ENCODE data around the gene KLF11. TPM values are rescaled to one million over a fixed set of nuclear protein-coding genes. Genes with fewer than 3 reads are reported as not detected.
"Not testable (repeated sequence)": the region's sequence is repeated elsewhere in the genome, so short reads cannot be mapped to it uniquely, and the experiment has no call there.

KLF11 gene
- total and polyA plus RNA-seq, 5 donors: 9.8 to 42.4 (median 25.1) TPM

GRCh38 chr2:10028407-10028987 lies 14.9 kb upstream of the KLF11 start:
- peak; percentile 3 to 4 for ATAC-seq
- 81% methylated on average over 16 of the region's 16 CpGs for WGBS
- Histone ChIP-seq H3K27ac (ENCODE audit: low read length) (peak overlapping the region; percentile 38), H3K9me3 (ENCODE audit: control insufficient read depth, low read length) (no peaks in the 10 kb centered on the region), H3K4me1 (ENCODE audit: control insufficient read depth, insufficient read depth, low read length) (peaks cover 9% of the 10 kb centered on the region), H3K4me3 (ENCODE audit: low read length) (no peak overlapping the region), H3K27me3 (ENCODE audit: control insufficient read depth, insufficient read depth) (no peaks in the 10 kb centered on the region)
- intact Hi-C loops (cut with DNase I): no loop called here
- peak; percentile 16 to 54 (median 53) for DNase-seq

- peaks cover 9% of the 10 kb centered on the region for H3K4me1 ChIP-seq (ENCODE audit: control insufficient read depth, insufficient read depth, low read length)
- no peaks in the 10 kb centered on the region for H3K27me3 ChIP-seq (ENCODE audit: control insufficient read depth, insufficient read depth)
- intact Hi-C loops (cut with DNase I): no loop called here
- H3K4me3 ChIP-seq (ENCODE audit: low read length): no peak overlapping the region
- peak overlapping the region; percentile 44 for H3K27ac ChIP-seq (ENCODE audit: low read length)
- DNase-seq (peak; percentile 84 to 91 (median 90)), ATAC-seq (peak; percentile 88 to 92)
- H3K9me3 ChIP-seq (ENCODE audit: control insufficient read depth, low read length): no peaks in the 10 kb centered on the region
- WGBS: 37% methylated on average over 26 of the region's 26 CpGs
Observed at GRCh38 chr2:10028988-10029874, 14.1 kb upstream of the KLF11 start.

GRCh38 chr2:10029875-10030223 lies 13.5 kb upstream of the KLF11 start:
- H3K4me1 ChIP-seq (ENCODE audit: control insufficient read depth, insufficient read depth, low read length): peaks cover 9% of the 10 kb centered on the region
- DNase-seq (no peak), ATAC-seq (no peak)
- H3K27me3 ChIP-seq (ENCODE audit: control insufficient read depth, insufficient read depth): no peaks in the 10 kb centered on the region
- H3K9me3 ChIP-seq (ENCODE audit: control insufficient read depth, low read length): no peaks in the 10 kb centered on the region
- intact Hi-C loops (cut with DNase I): no loop called here
- H3K27ac ChIP-seq (ENCODE audit: low read length): no peak overlapping the region
- H3K4me3 ChIP-seq (ENCODE audit: low read length): no peak overlapping the region
- 75% methylated on average over 7 of the region's 7 CpGs for WGBS

- H3K27ac ChIP-seq (ENCODE audit: low read length): peak overlapping the region; percentile 21
- WGBS: 59% methylated on average over 9 of the region's 9 CpGs
- H3K4me3 ChIP-seq (ENCODE audit: low read length): no peak overlapping the region
- intact Hi-C loops (cut with DNase I): no loop called here
- no peaks in the 10 kb centered on the region for H3K9me3 ChIP-seq (ENCODE audit: control insufficient read depth, low read length)
- H3K4me1 ChIP-seq (ENCODE audit: control insufficient read depth, insufficient read depth, low read length): peaks cover 9% of the 10 kb centered on the region
- no peak for ATAC-seq
- no peaks in the 10 kb centered on the region for H3K27me3 ChIP-seq (ENCODE audit: control insufficient read depth, insufficient read depth)
- DNase-seq: peak; percentile 9 to 54 (median 47)
Observed at GRCh38 chr2:10030311-10030736, 13.0 kb upstream of the KLF11 start.

GRCh38 chr2:10030798-10031197 lies 12.6 kb upstream of the KLF11 start:
- intact Hi-C loops (cut with DNase I); H3K27me3 ChIP-seq (ENCODE audit: control insufficient read depth, insufficient read depth); H3K9me3 ChIP-seq (ENCODE audit: control insufficient read depth, low read length); ATAC-seq; H3K27ac ChIP-seq (ENCODE audit: low read length); H3K4me3 ChIP-seq (ENCODE audit: low read length); DNase-seq: not testable (repeated sequence)
- peaks cover 11% of the 10 kb centered on the region for H3K4me1 ChIP-seq (ENCODE audit: control insufficient read depth, insufficient read depth, low read length)
- WGBS: 96% methylated on average over 8 of the region's 8 CpGs

DNA sequence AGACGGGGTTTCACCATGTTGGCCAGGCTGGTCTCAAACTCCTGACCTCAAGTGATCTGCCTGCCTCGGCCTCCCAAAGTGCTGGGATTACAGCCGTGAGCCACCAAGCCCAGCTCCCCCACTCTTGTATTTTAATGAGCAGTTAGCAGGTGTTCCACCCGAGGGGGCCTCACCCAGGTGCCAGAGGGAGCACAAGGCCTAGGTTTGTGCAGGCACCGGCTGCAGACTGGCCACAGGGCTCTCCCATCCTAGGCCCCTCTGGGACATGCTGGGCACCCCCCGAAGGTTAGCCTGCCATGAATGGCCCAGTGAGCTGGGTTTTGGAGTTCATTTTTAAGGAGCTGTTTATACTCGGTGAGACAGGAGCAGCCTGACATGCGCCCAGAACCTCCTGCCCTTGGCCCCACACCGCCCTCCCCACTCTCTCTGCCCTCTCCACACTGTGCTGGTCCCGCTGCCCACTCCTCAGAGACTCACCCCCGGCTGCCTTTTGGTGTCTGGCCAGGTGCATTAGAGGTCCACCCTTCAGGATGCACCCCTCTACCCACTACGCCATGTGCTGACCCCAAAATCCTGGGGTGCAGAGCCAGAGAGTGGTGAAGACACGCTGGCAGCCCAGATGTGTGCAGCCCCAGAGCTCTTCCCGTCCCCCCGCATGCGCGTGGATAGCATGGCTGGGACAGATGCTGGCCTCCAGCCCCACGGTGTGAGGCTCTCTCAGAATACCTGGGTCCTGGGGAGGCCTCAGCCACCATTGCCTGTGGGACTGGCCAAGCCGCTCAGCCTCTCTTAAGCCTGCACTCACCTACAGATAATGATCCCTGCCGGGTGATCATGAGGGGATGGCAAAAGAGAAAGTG lies 11.2 kb upstream of the KLF11 start:
- Histone ChIP-seq H3K27ac (ENCODE audit: low read length) (no peak overlapping the region), H3K9me3 (ENCODE audit: control insufficient read depth, low read length) (no peaks in the 10 kb centered on the region), H3K27me3 (ENCODE audit: control insufficient read depth, insufficient read depth) (no peaks in the 10 kb centered on the region), H3K4me1 (ENCODE audit: control insufficient read depth, insufficient read depth, low read length) (peaks cover 22% of the 10 kb centered on the region), H3K4me3 (ENCODE audit: low read length) (no peak overlapping the region)
- intact Hi-C loops (cut with DNase I): no loop called here
- DNase-seq: peak in 2 of 3 donors; percentile 11 to 43
- 92% methylated on average over 20 of the region's 20 CpGs for WGBS
- no peak for ATAC-seq

DNA sequence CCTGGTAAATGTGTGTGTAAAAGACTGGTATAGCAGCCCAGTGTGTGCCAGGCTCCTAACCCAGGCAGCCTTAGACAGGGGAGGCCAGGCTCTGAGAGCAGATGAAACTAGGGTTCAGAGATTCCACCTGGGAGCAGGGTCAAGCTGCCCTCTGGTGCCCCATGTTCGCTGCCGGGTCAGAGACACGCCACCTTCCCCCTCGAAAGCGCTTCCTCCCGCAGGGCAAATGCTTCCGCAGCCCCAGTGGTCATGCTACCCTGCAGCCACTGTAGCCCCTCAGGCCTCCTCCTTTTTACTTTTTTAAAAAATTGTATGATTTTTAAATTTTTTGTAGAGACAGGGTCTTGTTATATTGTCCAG lies 10.6 kb upstream of the KLF11 start:
- peaks cover 21% of the 10 kb centered on the region for H3K4me1 ChIP-seq (ENCODE audit: control insufficient read depth, insufficient read depth, low read length)

DNA sequence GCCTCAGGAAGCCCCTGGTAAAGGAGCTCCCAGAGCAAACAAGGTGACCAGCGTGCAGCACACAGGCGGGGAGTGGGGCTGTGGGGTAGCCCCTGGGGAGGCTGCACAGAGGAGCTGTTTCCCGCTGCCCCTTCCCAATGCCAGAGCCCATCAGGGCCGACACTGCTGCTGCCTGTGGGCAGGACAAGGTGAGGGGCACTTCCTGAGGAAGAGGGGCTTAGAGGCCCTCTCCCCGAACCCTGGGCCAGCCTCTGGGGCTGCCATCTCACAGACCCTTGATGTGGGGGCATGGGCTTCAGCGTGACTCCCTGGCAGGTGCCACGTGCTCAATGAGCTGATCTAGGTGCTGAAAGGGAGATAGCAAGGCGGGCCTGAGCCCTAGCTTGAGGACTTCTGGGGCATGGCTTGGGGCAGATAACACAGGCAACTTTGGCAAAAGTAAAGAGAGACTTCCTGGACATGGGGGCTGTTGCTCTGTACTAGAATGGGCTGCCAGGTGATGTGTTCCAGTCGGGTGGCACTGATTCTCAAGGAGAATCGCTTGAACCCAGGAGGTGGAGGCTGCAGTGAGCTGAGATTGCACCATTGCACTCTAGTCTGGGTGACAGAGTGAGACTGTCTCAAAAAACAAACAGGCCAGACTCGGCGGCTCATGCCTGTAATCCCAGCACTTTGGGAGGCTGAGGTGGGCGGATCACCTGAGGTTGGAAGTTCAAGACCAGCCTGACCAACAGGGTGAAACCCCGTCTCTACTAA lies 9.9 kb upstream of the KLF11 start:
- Histone ChIP-seq H3K27ac (ENCODE audit: low read length) (no peak overlapping the region), H3K4me1 (ENCODE audit: control insufficient read depth, insufficient read depth, low read length) (peaks cover 19% of the 10 kb centered on the region), H3K27me3 (ENCODE audit: control insufficient read depth, insufficient read depth) (no peaks in the 10 kb centered on the region), H3K4me3 (ENCODE audit: low read length) (no peak overlapping the region), H3K9me3 (ENCODE audit: control insufficient read depth, low read length) (no peaks in the 10 kb centered on the region)
- intact Hi-C loops (cut with DNase I): no loop called here
- DNase-seq (peak; percentile 15 to 69 (median 50)), ATAC-seq (no peak)
- WGBS: 75% methylated on average over 14 of the region's 14 CpGs

More for the DNA sequence above, 10.6 kb upstream of the KLF11 start:
- no peaks in the 10 kb centered on the region for H3K27me3 ChIP-seq (ENCODE audit: control insufficient read depth, insufficient read depth)
- intact Hi-C loops (cut with DNase I): no loop called here
- over 99% methylated on average over 7 of the region's 7 CpGs for WGBS
- no peak for ATAC-seq
- no peak overlapping the region for H3K4me3 ChIP-seq (ENCODE audit: low read length)
- DNase-seq: peak in 2 of 3 donors; percentile 28 to 42
- no peaks in the 10 kb centered on the region for H3K9me3 ChIP-seq (ENCODE audit: control insufficient read depth, low read length)
- H3K27ac ChIP-seq (ENCODE audit: low read length): no peak overlapping the region

GRCh38 chr2:10034333-10035052 lies 8.9 kb upstream of the KLF11 start:
- Histone ChIP-seq H3K27me3 (ENCODE audit: control insufficient read depth, insufficient read depth) (no peaks in the 10 kb centered on the region), H3K27ac (ENCODE audit: low read length) (no peak overlapping the region), H3K4me3 (ENCODE audit: low read length) (no peak overlapping the region), H3K9me3 (ENCODE audit: control insufficient read depth, low read length) (no peaks in the 10 kb centered on the region), H3K4me1 (ENCODE audit: control insufficient read depth, insufficient read depth, low read length) (peaks cover 16% of the 10 kb centered on the region)
- intact Hi-C loops (cut with DNase I): loop anchor here in 1 of 4 donors (5.0 kb wide), 1 partner anchor 32 kb away; no protein-coding TSS in a partner anchor
- ATAC-seq: no peak
- DNase-seq: peak in 2 of 3 donors; percentile 6 to 24
- 81% methylated on average over 12 of the region's 12 CpGs for WGBS

GRCh38 chr2:10035053-10035422 lies 8.3 kb upstream of the KLF11 start:
- no peak for ATAC-seq
- no peak overlapping the region for H3K27ac ChIP-seq (ENCODE audit: low read length)
- no peaks in the 10 kb centered on the region for H3K27me3 ChIP-seq (ENCODE audit: control insufficient read depth, insufficient read depth)
- H3K4me3 ChIP-seq (ENCODE audit: low read length): no peak overlapping the region
- H3K4me1 ChIP-seq (ENCODE audit: control insufficient read depth, insufficient read depth, low read length): peaks cover 16% of the 10 kb centered on the region
- no peaks in the 10 kb centered on the region for H3K9me3 ChIP-seq (ENCODE audit: control insufficient read depth, low read length)
- intact Hi-C loops (cut with DNase I): loop anchor here in 1 of 4 donors (5.0 kb wide), 1 partner anchor 33 kb away; no protein-coding TSS in a partner anchor
- peak; percentile 15 to 45 (median 41) for DNase-seq
- 70% methylated on average over 3 of the region's 3 CpGs for WGBS

Measured in right cardiac atrium (tissue), 5 donors.